Stimulated activated CD8-positive, alpha-beta memory T cell treated with anti-CD3 and anti-CD28 coated beads, Interleukin-4, amount 100 ng/mL, for 4 hours (primary cell): Measurements from ENCODE around the gene TGFB1I1.
"Not testable (repeated sequence)": the region's sequence is repeated elsewhere in the genome, so short reads cannot be mapped to it uniquely, and the experiment has no call there.

ENCODE experiments used
- DNase-seq, 2 donors: peaks; one replicate each; pipeline ENCODE4 v3.0.0-alpha.2; 2020; ENCODE audit warnings: low read depth in 2 of 2, low spot score in 1 of 2

TGFB1I1 gene

GRCh38 chr16:31471875-31472708, at the start of gene TGFB1I1:
TGFB1I1 (plus strand) TSS chr16:31472152; CDS start chr16:31472189, 37 bp downstream.
- DNase-seq = no peak

- DNase-seq = no peak
Measured at GRCh38 chr16:31423241-31423640, 48.7 kb upstream of the TGFB1I1 start.

- DNase-seq = no peak
Measured at GRCh38 chr16:31423801-31424200, 48.2 kb upstream of the TGFB1I1 start.

GRCh38 chr16:31427441-31428278, 44.3 kb upstream of the TGFB1I1 start:
- peak; percentile 52 to 67 for DNase-seq

- DNase-seq = no peak
Measured at GRCh38 chr16:31428279-31428597, 43.7 kb upstream of the TGFB1I1 start, which contains the start of gene COX6A2. COX6A2 (minus strand) TSS chr16:31428360; CDS start chr16:31428325, 35 bp downstream.

- no peak for DNase-seq
Measured at GRCh38 chr16:31428638-31429247, 43.2 kb upstream of the TGFB1I1 start.

GRCh38 chr16:31429314-31429713, 42.6 kb upstream of the TGFB1I1 start:
- DNase-seq = no peak

- DNase-seq = no peak
Measured at GRCh38 chr16:31429796-31430195, 42.2 kb upstream of the TGFB1I1 start.

- DNase-seq = no peak
Measured at GRCh38 chr16:31430380-31431052, 41.4 kb upstream of the TGFB1I1 start.

- DNase-seq = no peak
Measured at GRCh38 chr16:31435341-31436220, 36.4 kb upstream of the TGFB1I1 start.

GRCh38 chr16:31436221-31437045, 35.5 kb upstream of the TGFB1I1 start:
- DNase-seq = no peak

- DNase-seq = no peak
Measured at GRCh38 chr16:31438414-31438813, 33.5 kb upstream of the TGFB1I1 start.

GRCh38 chr16:31439023-31439422, 32.9 kb upstream of the TGFB1I1 start:
- not testable (repeated sequence) for DNase-seq

GRCh38 chr16:31439519-31439918, 32.4 kb upstream of the TGFB1I1 start:
- DNase-seq = no peak

GRCh38 chr16:31440516-31441184, 31.3 kb upstream of the TGFB1I1 start:
- no peak for DNase-seq

- DNase-seq = no peak
Measured at GRCh38 chr16:31441956-31442355, 30.0 kb upstream of the TGFB1I1 start.

GRCh38 chr16:31445931-31446330, 26.0 kb upstream of the TGFB1I1 start:
- DNase-seq = not testable (repeated sequence)

- DNase-seq = no peak
Measured at GRCh38 chr16:31451201-31451600, 20.8 kb upstream of the TGFB1I1 start.
